ENCODE results near the gene SLMAP. TPM values are rescaled to one million over a fixed set of nuclear protein-coding genes. Genes with fewer than 3 reads are reported as not detected.

Gene SLMAP
- total RNA-seq, 4 donors from 2014 or later: 399 to 519 (median 464) TPM

DNA sequence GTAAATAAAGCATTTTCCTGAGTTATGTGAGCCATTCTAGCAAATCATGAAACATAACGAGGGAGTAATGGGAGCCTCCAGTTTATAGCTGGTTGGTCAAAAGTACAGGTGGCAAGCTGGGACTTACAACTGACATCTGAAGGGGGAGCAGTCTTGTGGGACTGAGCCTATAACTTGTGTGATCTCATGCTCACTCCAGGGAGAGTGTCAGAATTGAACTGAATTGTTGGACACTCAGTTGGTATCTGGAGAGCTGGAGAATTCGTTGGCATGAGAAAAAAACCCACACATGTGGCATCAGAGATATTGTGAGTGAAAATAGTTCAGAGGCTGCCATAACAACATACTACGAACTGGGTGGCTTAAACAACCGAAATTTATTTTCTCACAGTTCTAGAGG, 40.4 kb upstream of the SLMAP start:
- Histone ChIP-seq H3K27ac (replicated peaks in 1 of 4) (no peak overlapping the region), H3K4me3 (no peak overlapping the region), H3K4me1 (no peaks in the 10 kb centered on the region), H3K36me3 (no peaks in the 10 kb centered on the region), H3K27me3 (no peaks in the 10 kb centered on the region), H3K9me3 (no peaks in the 10 kb centered on the region)
- no peak for DNase-seq (ENCODE audit: extremely low spot score)
- intact Hi-C loops (cut with DNase I): no loop called here
- TF ChIP-seq, protein P1, sequence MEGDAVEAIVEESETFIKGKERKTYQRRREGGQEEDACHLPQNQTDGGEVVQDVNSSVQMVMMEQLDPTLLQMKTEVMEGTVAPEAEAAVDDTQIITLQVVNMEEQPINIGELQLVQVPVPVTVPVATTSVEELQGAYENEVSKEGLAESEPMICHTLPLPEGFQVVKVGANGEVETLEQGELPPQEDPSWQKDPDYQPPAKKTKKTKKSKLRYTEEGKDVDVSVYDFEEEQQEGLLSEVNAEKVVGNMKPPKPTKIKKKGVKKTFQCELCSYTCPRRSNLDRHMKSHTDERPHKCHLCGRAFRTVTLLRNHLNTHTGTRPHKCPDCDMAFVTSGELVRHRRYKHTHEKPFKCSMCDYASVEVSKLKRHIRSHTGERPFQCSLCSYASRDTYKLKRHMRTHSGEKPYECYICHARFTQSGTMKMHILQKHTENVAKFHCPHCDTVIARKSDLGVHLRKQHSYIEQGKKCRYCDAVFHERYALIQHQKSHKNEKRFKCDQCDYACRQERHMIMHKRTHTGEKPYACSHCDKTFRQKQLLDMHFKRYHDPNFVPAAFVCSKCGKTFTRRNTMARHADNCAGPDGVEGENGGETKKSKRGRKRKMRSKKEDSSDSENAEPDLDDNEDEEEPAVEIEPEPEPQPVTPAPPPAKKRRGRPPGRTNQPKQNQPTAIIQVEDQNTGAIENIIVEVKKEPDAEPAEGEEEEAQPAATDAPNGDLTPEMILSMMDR (IDR thresholded peaks at IDR 0.05): no peak
- TF ChIP-seq POLR2AphosphoS5 (IDR thresholded peaks at IDR 0.05) (no peak), POLR2A (IDR thresholded peaks at IDR 0.05; ENCODE audit: low read depth) (no peak), EP300 (IDR thresholded peaks at IDR 0.05) (no peak)
- 86% methylated on average over 4 of the region's 4 CpGs for WGBS

DNA sequence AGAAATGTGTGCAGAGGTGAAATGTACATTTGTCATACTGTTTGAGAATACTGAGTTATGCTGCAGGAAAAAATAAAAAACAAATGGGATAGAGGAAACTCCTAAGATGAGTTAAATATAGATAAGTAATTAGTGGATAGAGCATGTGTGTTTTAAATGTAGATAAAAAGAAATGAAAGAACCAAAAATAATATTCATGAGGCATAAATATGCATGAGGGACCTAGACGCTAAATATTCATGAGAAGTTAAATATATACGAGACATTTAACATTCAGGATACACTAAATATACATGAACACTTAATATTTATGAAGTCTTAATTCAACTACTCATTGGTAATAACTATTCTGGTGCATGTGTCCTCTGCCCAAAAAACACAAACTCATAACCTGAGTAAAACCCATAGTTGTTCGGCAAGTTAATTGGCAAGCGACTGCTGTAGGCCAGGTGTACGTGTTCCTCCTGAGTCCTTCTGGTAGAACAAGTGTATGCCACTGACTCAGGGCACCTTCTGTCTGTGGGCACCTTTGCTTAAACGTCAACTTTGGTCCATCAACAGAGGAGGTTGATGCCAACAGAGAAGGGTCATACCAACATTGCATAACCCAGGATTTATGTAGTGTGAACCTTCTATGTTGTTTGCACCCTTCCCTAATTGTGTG, 38.8 kb upstream of the SLMAP start:
- Histone ChIP-seq H3K4me1 (no peaks in the 10 kb centered on the region), H3K27me3 (no peaks in the 10 kb centered on the region), H3K27ac (replicated peaks in 1 of 4) (no peak overlapping the region), H3K36me3 (no peaks in the 10 kb centered on the region), H3K4me3 (no peak overlapping the region), H3K9me3 (no peaks in the 10 kb centered on the region)
- intact Hi-C loops (cut with DNase I): no loop called here
- DNase-seq (ENCODE audit: extremely low spot score): no peak
- TF ChIP-seq POLR2AphosphoS5 (IDR thresholded peaks at IDR 0.05) (no peak), EP300 (IDR thresholded peaks at IDR 0.05) (no peak), POLR2A (IDR thresholded peaks at IDR 0.05; ENCODE audit: low read depth) (no peak)
- TF ChIP-seq, protein P1 (IDR thresholded peaks at IDR 0.05): no peak
- WGBS: 97% methylated on average over 6 of the region's 6 CpGs

DNA sequence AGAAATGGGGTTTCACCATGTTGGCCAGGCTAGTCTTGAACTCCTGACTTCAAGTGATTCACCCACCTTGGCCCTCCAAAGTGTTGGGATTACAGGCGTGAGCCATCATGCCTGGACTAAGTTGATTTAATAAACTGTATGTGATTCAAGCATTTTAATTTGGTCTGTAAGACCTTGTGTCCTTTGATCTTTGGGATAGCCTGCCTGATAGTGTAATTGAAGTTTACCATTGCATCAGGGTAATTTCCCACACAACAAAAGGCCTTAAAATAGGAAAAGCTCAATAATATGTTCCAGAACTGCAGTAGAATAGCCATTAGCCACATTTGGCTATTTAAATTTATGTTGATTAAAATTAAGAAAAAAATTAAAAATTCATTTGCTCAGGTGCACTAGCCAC, 38.0 kb upstream of the SLMAP start:
- Histone ChIP-seq H3K36me3 (no peaks in the 10 kb centered on the region), H3K9me3 (no peaks in the 10 kb centered on the region), H3K4me3 (no peak overlapping the region), H3K27ac (replicated peaks in 1 of 4) (no peak overlapping the region), H3K27me3 (no peaks in the 10 kb centered on the region), H3K4me1 (no peaks in the 10 kb centered on the region)
- TF ChIP-seq POLR2AphosphoS5 (IDR thresholded peaks at IDR 0.05) (no peak), EP300 (IDR thresholded peaks at IDR 0.05) (no peak), POLR2A (IDR thresholded peaks at IDR 0.05; ENCODE audit: low read depth) (no peak)
- TF ChIP-seq, protein P1 (IDR thresholded peaks at IDR 0.05): no peak
- 95% methylated on average over 1 of the region's 1 CpG for WGBS
- no peak for DNase-seq (ENCODE audit: extremely low spot score)
- intact Hi-C loops (cut with DNase I): no loop called here

DNA sequence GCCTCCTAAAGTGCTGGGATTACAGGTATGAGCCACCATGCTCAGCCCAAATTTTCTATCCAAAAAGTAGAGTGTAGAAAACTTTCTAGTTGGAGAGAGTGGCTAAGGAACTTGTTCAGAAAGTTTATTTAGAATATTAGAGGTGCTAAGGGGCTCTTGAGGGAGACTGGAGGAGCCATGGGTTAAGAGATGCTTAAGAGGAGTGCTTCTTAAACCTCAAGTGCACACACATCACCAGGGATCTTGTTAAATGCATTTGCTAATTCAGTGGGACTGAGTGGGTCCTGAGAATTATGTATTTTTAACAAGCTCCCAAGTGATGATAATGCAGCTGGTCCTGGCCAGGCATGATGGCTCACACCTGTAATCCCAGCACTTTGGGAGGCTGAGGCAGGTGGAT, 29.7 kb upstream of the SLMAP start:
- Histone ChIP-seq H3K4me1 (no peaks in the 10 kb centered on the region), H3K27me3 (no peaks in the 10 kb centered on the region), H3K36me3 (no peaks in the 10 kb centered on the region), H3K27ac (replicated peaks in 1 of 4) (no peak overlapping the region), H3K9me3 (no peaks in the 10 kb centered on the region), H3K4me3 (no peak overlapping the region)
- intact Hi-C loops (cut with DNase I): no loop called here
- TF ChIP-seq POLR2AphosphoS5 (IDR thresholded peaks at IDR 0.05): no peak
- TF ChIP-seq, protein P1 (IDR thresholded peaks at IDR 0.05): no peak
- TF ChIP-seq POLR2A (IDR thresholded peaks at IDR 0.05; ENCODE audit: low read depth): no peak
- no peak for TF ChIP-seq EP300 (IDR thresholded peaks at IDR 0.05)
- DNase-seq (ENCODE audit: extremely low spot score): no peak

DNA sequence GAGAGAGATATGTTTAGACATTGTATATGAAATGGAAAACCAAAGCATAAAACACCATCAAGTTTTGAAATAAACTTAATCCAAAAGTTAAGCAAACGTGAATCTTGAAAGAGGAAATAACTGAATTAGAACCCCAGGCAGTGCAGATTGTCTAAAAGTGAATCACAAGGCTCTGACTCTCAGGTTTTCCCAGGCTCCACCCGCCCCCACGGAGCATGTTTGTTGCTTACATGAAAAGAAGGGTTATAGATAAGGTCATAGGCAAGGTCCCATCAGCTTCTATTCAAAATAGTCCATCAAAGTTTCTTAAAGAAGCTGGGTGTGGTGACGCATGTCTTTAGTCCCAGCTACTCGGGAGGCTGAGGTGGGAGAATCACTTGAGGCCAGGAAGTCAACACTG, 29.0 kb upstream of the SLMAP start:
- no peak for DNase-seq (ENCODE audit: extremely low spot score)
- H3K36me3 ChIP-seq: no peaks in the 10 kb centered on the region
- H3K4me3 ChIP-seq: no peak overlapping the region
- WGBS: 84% methylated on average over 5 of the region's 5 CpGs
- H3K4me1 ChIP-seq: no peaks in the 10 kb centered on the region
- no peak overlapping the region for H3K27ac ChIP-seq (replicated peaks in 1 of 4)
- TF ChIP-seq POLR2AphosphoS5 (IDR thresholded peaks at IDR 0.05) (no peak), POLR2A (IDR thresholded peaks at IDR 0.05; ENCODE audit: low read depth) (no peak), EP300 (IDR thresholded peaks at IDR 0.05) (no peak)
- TF ChIP-seq, protein P1 (IDR thresholded peaks at IDR 0.05): no peak
- intact Hi-C loops (cut with DNase I): no loop called here
- no peaks in the 10 kb centered on the region for H3K9me3 ChIP-seq
- no peaks in the 10 kb centered on the region for H3K27me3 ChIP-seq

Data from esophagus muscularis mucosa (tissue), 4 donors.